OCI-LY1 (cell line): ENCODE measurements around the gene MAPK8IP1.

ENCODE experiments used
- H2AFZ ChIP-seq: fragments of 200-600 bp; sonication (generic), shearing (Covaris generic); 2 replicates; pipeline ENCODE4 v1.6.0; 2014; ENCODE audit warnings: antibody characterized with exemption, mild to moderate bottlenecking, low read length
- H3F3A ChIP-seq: fragments of 200-600 bp; sonication (generic), shearing (Covaris generic); 2 replicates; pipeline ENCODE4 v1.6.0; 2014; ENCODE audit warnings: mild to moderate bottlenecking, antibody characterized with exemption, low read length, moderate library complexity; ENCODE audit not compliant: insufficient read depth
- H3K27ac ChIP-seq: fragments of 200-600 bp; sonication (generic); 2 replicates; pipeline ENCODE4 v1.5.1; 2014; ENCODE audit warnings: low read length, mixed run types, mild to moderate bottlenecking, low read depth; ENCODE audit not compliant: poor library complexity, severe bottlenecking
- H3K27me3 ChIP-seq: fragments of 200-600 bp; sonication (generic); 2 replicates; pipeline ENCODE4 v1.6.0; 2014; ENCODE audit warnings: antibody characterized with exemption, mild to moderate bottlenecking, low read length, moderate library complexity; ENCODE audit not compliant: insufficient read depth
- H3K36me3 ChIP-seq: fragments of 200-600 bp; sonication (generic); 2 replicates; pipeline ENCODE4 v1.6.1; 2014; ENCODE audit warnings: mild to moderate bottlenecking, antibody characterized with exemption, low read length, moderate library complexity, mixed read lengths; ENCODE audit not compliant: insufficient read depth
- H3K4me1 ChIP-seq: fragments of 200-600 bp; sonication (generic); 2 replicates; pipeline ENCODE4 v1.5.1; 2014; ENCODE audit warnings: mild to moderate bottlenecking, low read length, moderate library complexity; ENCODE audit not compliant: insufficient read depth, severe bottlenecking
- H3K4me2 ChIP-seq: fragments of 200-600 bp; sonication (generic), shearing (Covaris generic); 2 replicates; pipeline ENCODE4 v1.6.1; 2014; ENCODE audit warnings: low read length
- H3K4me3 ChIP-seq: fragments of 200-600 bp; sonication (generic); 2 replicates; pipeline ENCODE4 v1.5.1; 2014; ENCODE audit warnings: low read length, low read depth, mild to moderate bottlenecking, mixed read lengths; ENCODE audit not compliant: poor library complexity, severe bottlenecking
- H3K79me2 ChIP-seq: fragments of 200-600 bp; shearing (Covaris generic); 2 replicates; pipeline ENCODE4 v1.6.1; 2016; ENCODE audit warnings: mixed run types, low read length, mixed read lengths; ENCODE audit not compliant: insufficient read depth
- H3K9ac ChIP-seq: fragments of 200-600 bp; sonication (generic), shearing (Covaris generic); 2 replicates; pipeline ENCODE4 v1.6.1; 2014; ENCODE audit warnings: mild to moderate bottlenecking, low read length, mixed read lengths
- H3K9me2 ChIP-seq: fragments of 200-600 bp; sonication (generic), shearing (Covaris generic); 2 replicates; pipeline ENCODE4 v1.6.1; 2014; ENCODE audit warnings: low read depth, mild to moderate bottlenecking, low read length, mixed read lengths
- H3K9me3 ChIP-seq: fragments of 200-600 bp; shearing (Covaris generic); 2 replicates; pipeline ENCODE4 v1.6.1; 2014; ENCODE audit warnings: low read length, mixed read lengths
- H4K20me1 ChIP-seq: fragments of 200-600 bp; sonication (generic), shearing (Covaris generic); 2 replicates; pipeline ENCODE4 v1.6.0; 2016; ENCODE audit warnings: mild to moderate bottlenecking, low read length; ENCODE audit not compliant: insufficient read depth
- CTCF ChIP-seq: fragments of 200-600 bp; sonication (generic), shearing (Covaris generic); IDR thresholded peaks from 2 replicates; pipeline ENCODE4 v1.5.1; 2017; ENCODE audit warnings: mild to moderate bottlenecking, antibody characterized with exemption, low read length, moderate library complexity, mixed read lengths
- EZH2 ChIP-seq: fragments of 200-600 bp; sonication (generic), shearing (Covaris generic); IDR thresholded peaks from 2 replicates; pipeline ENCODE4 v1.8.0; 2017; ENCODE audit warnings: borderline replicate concordance, mixed run types, mild to moderate bottlenecking, antibody characterized with exemption, low read length, moderate library complexity, mixed read lengths

MAPK8IP1 gene

GRCh38 chr11:45926536-45927331 lies 41.3 kb downstream of the MAPK8IP1 start:
- Histone ChIP-seq H3K36me3 (peaks cover 2% of the 10 kb centered on the region; the same call in 1 of the 2 replicates), H3K9ac (no peak overlapping the region), H3K9me2 (no peaks in the 10 kb centered on the region), H3K4me1 (peaks cover 46% of the 10 kb centered on the region), H2AFZ (no peak overlapping the region), H4K20me1 (no peaks in the 10 kb centered on the region), H3K4me2 (no peak overlapping the region), H3F3A (no peaks in the 10 kb centered on the region), H3K79me2 (no peaks in the 10 kb centered on the region), H3K27me3 (no peaks in the 10 kb centered on the region; the same call in 1 of the 2 replicates), H3K27ac (no peak overlapping the region), H3K4me3 (no peak overlapping the region), H3K9me3 (no peaks in the 10 kb centered on the region)
- no peak for TF ChIP-seq EZH2
- no peak for TF ChIP-seq CTCF

GRCh38 chr11:45927332-45927683 lies 41.9 kb downstream of the MAPK8IP1 start:
- Histone ChIP-seq H3K9me3 (no peaks in the 10 kb centered on the region), H3K4me3 (no peak overlapping the region), H3K27me3 (no peaks in the 10 kb centered on the region; the same call in 1 of the 2 replicates), H3K9ac (no peak overlapping the region), H3K9me2 (no peaks in the 10 kb centered on the region), H2AFZ (no peak overlapping the region), H3K4me1 (peaks cover 46% of the 10 kb centered on the region), H4K20me1 (no peaks in the 10 kb centered on the region), H3K4me2 (no peak overlapping the region), H3K36me3 (peaks cover 6% of the 10 kb centered on the region), H3K27ac (no peak overlapping the region), H3F3A (no peaks in the 10 kb centered on the region), H3K79me2 (no peaks in the 10 kb centered on the region)
- TF ChIP-seq EZH2, result no peak
- TF ChIP-seq CTCF, result no peak

- Histone ChIP-seq H3K36me3 (peaks cover 6% of the 10 kb centered on the region), H3K9ac (no peak overlapping the region), H3K9me2 (no peaks in the 10 kb centered on the region), H4K20me1 (no peaks in the 10 kb centered on the region), H2AFZ (no peak overlapping the region), H3K79me2 (no peaks in the 10 kb centered on the region), H3K4me3 (no peak overlapping the region), H3K27me3 (no peaks in the 10 kb centered on the region; the same call in 1 of the 2 replicates), H3K27ac (no peak overlapping the region), H3K9me3 (no peaks in the 10 kb centered on the region), H3F3A (no peaks in the 10 kb centered on the region), H3K4me2 (no peak overlapping the region), H3K4me1 (peaks cover 46% of the 10 kb centered on the region)
- TF ChIP-seq EZH2 (no peak), CTCF (no peak)
These were observed 42.4 kb downstream of the MAPK8IP1 start for GRCh38 chr11:45927684-45928413.
